Retinal pigment epithelial cell (primary cell): Measurements from ENCODE around the gene GNAZ.

ENCODE experiments used
- DNase-seq: peaks from one replicate; pipeline ENCODE4 v3.0.0-alpha.2; 2010; ENCODE audit warnings: low read depth
- H3K4me3 ChIP-seq: 2 replicates; pipeline ENCODE4 v1.5.1; 2011; ENCODE audit warnings: mild to moderate bottlenecking, low read length, control low read depth, moderate library complexity
- CTCF ChIP-seq: conservative IDR thresholded peaks from 2 replicates; pipeline ENCODE4 v1.5.1; 2011; ENCODE audit warnings: low read depth, low read length, control low read depth, inconsistent platforms

Gene GNAZ

GRCh38 chr22:23123804-23124254 is 53.5 kb downstream of the GNAZ start:
- no peak overlapping the region for H3K4me3 ChIP-seq
- no peak for TF ChIP-seq CTCF
- no peak for DNase-seq

DNA sequence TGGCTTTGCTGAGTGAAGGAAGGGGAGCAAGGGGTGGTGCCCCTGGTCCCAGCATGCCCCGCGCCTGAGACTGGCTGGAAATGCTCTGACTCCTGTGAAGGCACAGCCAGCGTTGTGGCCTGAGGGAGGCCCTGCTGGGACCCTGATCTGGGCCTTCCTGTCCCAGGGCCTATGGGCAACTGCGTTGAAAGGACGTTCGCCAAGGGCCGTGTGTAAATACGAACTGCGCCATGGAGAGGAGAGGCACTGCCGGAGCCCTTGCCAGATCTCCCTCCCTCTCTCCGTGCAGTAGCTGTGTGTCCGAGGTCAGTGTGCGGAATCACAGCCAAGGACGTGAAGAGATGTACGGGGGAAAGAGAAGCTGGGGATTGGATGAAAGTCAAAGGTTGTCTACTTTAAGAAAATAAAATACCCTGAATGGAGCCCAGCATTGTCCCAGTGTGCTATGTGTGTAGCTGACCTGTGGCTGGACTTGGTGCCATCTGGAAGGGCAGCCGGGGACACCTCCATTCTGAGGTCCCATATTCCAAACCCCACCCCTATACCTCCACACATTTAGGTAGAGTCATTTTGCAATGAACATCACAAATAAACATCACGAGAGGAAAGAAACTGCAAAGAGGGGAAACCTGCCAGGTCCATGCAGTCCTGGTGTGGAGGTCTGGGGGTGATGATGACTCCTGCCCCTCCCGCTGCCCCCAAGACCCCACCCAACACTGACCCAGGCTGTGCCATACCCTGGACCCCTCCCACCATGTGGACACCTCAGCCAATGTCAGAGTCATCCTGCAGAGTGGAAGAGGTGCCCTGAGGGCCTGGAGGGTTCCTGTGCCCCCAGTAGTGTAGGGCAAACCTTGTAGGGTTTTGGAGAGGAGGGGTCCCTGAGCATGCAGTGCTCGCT is 54.5 kb downstream of the GNAZ start:
- DNase-seq: no peak
- no peak for TF ChIP-seq CTCF
- no peak overlapping the region for H3K4me3 ChIP-seq

- H3K4me3 ChIP-seq: no peak overlapping the region
- no peak for TF ChIP-seq CTCF
- no peak for DNase-seq
Measured at GRCh38 chr22:23125512-23126103, 55.3 kb downstream of the GNAZ start.

DNA sequence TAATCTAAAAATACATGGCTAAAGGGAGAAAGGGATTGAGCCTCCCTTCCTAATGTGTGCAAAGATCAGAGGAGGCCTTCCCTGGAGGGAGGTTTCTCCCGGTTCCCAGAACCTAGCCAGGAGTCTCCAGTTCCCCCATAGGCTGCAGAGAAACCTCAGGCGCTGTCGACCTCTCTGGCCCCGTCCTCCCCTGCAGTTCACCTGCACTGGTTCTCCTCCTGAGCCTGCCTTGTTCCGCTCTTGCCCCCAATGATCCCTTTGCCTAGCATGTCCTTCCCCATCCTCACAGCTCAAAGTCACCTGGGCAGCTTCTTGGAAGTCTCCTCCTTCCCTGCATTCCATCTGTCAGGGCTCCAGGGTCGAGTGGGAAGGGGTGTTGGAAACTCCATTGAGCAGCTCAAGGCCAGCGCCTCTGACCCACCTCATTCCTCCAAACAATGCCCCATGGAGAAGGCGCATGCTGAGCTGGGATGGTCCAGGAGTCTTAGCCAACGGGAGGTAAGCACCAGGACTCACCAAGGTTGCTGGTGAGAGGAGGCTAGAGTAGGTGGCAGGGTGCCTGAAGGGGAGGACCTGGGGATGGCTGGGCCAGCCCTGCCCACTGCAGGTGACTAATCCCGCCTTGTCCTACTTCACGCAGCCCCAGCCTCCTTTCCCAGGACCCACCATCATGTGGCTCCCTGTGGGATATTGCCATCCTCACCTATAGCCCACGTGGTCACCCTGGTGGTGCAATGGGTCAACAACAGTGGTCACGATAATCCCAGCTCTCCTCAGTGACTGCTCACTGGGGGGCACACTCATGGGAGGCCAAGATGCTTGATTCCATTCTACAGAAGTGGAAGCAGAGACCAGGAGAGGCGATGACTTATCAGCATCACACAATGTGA is 56.1 kb downstream of the GNAZ start:
- DNase-seq: no peak
- no peak overlapping the region for H3K4me3 ChIP-seq
- TF ChIP-seq CTCF: no peak

- no peak for TF ChIP-seq CTCF
- H3K4me3 ChIP-seq: no peak overlapping the region
- DNase-seq: no peak
Measured at GRCh38 chr22:23127055-23127756, 56.9 kb downstream of the GNAZ start.

DNA sequence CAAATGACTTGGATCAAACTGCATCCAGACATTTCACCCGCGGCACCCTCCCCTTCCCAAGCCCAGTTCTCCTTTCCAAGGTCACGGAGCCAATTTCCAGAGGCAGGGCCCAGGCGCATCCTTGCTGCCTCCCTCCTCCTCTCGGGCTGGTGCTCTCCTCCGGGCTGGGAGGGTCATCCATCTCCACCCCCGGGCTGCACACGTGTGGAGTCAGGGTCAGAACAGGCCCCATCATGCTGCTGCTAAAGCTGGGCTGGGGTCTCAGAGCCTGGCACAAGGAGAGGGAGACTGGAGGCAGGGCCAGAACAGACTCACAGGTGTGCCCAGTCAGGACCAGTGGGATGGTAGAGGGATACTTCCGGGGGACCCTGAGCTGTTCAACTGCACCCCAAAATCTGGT is 57.5 kb downstream of the GNAZ start:
- DNase-seq: no peak
- H3K4me3 ChIP-seq: no peak overlapping the region
- no peak for TF ChIP-seq CTCF
